Measurements from ENCODE around the gene KIF1A.

Gene KIF1A

DNA sequence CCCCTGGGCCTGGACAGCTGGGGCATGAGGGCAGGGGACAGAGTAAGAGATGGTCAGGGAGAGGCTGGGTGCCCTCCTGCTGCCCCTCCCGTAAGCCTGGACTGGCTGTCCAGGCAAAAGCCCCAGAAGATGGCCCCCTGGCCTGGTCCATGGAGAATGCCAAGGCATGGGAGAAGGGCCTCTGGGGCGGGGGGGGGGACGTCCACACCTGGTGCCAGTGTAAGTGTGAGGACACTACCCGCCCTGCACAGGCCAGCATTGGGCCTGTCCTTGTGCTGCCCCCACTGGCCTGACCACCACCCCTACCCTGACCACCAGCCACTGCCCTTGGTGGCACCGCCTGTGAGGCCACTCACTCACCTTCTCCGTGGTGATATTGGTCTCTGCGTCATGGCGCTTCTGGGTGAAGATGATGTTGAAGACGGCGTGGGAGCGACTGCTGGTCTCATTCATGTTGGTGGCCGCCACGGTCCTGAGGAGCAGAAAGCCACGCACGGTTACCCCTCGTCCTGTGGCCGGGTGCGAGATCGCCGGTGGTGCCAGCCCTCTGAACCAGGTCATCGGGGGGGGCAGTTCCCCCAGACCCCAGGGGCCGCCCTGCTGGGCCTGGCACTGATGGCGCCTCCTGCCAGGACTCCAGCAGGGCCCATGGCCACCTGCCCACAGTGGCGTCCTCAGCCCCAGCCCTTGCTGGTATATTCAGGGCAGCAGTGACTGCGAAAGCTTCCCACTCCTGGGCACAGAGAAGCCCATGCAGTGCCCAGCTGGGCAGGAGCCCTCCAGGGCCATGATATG, 35.2 kb downstream of the KIF1A start:
- TF ChIP-seq EGR1 (IDR thresholded peaks at IDR 0.05) (no peak), TAF1 (IDR thresholded peaks at IDR 0.05; ENCODE audit: low read depth) (no peak), RAD21 (IDR thresholded peaks at IDR 0.05; ENCODE audit: low read depth) (no peak), CEBPB (IDR thresholded peaks at IDR 0.05) (no peak), ZBTB7A (IDR thresholded peaks at IDR 0.05; ENCODE audit: low read depth) (no peak), CREB1 (IDR thresholded peaks at IDR 0.05; ENCODE audit: low read depth) (no peak), TCF12 (IDR thresholded peaks at IDR 0.05; ENCODE audit: low read depth) (no peak), FOXM1 (IDR thresholded peaks at IDR 0.05; ENCODE audit: borderline replicate concordance, low read depth) (no peak), EP300 (IDR thresholded peaks at IDR 0.05; ENCODE audit: borderline replicate concordance) (no peak), YY1 (IDR thresholded peaks at IDR 0.05; ENCODE audit: low read depth) (no peak), TEAD4 (IDR thresholded peaks at IDR 0.05) (no peak), NFIC (IDR thresholded peaks at IDR 0.05) (no peak)
- TF ChIP-seq, protein P1, sequence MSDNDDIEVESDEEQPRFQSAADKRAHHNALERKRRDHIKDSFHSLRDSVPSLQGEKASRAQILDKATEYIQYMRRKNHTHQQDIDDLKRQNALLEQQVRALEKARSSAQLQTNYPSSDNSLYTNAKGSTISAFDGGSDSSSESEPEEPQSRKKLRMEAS (IDR thresholded peaks at IDR 0.05) = no peak
- TF ChIP-seq, protein P2, sequence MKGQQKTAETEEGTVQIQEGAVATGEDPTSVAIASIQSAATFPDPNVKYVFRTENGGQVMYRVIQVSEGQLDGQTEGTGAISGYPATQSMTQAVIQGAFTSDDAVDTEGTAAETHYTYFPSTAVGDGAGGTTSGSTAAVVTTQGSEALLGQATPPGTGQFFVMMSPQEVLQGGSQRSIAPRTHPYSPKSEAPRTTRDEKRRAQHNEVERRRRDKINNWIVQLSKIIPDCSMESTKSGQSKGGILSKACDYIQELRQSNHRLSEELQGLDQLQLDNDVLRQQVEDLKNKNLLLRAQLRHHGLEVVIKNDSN (IDR thresholded peaks at IDR 0.05) = no peak
- TF ChIP-seq, protein P3, sequence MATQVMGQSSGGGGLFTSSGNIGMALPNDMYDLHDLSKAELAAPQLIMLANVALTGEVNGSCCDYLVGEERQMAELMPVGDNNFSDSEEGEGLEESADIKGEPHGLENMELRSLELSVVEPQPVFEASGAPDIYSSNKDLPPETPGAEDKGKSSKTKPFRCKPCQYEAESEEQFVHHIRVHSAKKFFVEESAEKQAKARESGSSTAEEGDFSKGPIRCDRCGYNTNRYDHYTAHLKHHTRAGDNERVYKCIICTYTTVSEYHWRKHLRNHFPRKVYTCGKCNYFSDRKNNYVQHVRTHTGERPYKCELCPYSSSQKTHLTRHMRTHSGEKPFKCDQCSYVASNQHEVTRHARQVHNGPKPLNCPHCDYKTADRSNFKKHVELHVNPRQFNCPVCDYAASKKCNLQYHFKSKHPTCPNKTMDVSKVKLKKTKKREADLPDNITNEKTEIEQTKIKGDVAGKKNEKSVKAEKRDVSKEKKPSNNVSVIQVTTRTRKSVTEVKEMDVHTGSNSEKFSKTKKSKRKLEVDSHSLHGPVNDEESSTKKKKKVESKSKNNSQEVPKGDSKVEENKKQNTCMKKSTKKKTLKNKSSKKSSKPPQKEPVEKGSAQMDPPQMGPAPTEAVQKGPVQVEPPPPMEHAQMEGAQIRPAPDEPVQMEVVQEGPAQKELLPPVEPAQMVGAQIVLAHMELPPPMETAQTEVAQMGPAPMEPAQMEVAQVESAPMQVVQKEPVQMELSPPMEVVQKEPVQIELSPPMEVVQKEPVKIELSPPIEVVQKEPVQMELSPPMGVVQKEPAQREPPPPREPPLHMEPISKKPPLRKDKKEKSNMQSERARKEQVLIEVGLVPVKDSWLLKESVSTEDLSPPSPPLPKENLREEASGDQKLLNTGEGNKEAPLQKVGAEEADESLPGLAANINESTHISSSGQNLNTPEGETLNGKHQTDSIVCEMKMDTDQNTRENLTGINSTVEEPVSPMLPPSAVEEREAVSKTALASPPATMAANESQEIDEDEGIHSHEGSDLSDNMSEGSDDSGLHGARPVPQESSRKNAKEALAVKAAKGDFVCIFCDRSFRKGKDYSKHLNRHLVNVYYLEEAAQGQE (IDR thresholded peaks at IDR 0.05; ENCODE audit: low read depth) = no peak

DNA sequence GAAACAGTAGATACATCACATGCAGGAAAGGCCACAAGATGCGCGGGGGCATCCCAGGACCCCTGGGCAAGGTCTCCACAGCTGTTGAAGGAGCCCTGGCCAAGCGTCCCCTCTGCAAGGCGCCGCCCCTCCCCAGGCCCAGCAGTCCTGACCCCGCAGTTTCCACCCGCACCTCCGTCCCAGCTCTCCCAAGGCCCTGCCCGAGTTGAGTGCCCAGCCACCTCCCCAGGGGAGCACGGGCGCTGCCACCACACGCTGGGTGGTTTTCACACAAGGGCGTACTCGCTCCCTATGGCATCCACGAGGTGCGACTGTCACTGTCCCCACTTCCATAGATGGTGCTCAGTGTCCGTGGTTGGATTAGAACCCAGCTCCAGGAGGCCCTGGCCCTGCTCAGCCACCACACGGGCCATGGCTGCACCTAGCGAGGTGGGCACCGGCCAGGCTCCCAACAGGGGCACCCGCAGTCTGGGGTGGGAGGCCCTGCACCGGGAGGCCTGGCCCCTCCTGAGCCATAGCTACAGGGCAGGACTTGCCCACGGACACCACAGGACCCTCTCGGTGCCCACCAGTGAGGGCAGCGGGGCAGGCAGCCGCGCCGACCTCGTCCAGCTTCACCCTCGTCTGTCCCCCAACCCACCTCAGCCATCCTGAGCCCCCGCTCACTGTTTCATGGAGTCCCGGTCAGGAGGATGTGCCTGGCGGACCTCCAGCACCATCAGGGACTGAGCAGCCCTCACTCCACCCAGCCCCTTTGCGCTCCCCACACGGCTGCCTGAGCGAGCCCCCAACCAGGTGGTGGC, 36.0 kb downstream of the KIF1A start:
- TF ChIP-seq YY1 (IDR thresholded peaks at IDR 0.05; ENCODE audit: low read depth) (no peak), CEBPB (IDR thresholded peaks at IDR 0.05) (no peak), TCF12 (IDR thresholded peaks at IDR 0.05; ENCODE audit: low read depth) (no peak), NFIC (IDR thresholded peaks at IDR 0.05) (no peak)

DNA sequence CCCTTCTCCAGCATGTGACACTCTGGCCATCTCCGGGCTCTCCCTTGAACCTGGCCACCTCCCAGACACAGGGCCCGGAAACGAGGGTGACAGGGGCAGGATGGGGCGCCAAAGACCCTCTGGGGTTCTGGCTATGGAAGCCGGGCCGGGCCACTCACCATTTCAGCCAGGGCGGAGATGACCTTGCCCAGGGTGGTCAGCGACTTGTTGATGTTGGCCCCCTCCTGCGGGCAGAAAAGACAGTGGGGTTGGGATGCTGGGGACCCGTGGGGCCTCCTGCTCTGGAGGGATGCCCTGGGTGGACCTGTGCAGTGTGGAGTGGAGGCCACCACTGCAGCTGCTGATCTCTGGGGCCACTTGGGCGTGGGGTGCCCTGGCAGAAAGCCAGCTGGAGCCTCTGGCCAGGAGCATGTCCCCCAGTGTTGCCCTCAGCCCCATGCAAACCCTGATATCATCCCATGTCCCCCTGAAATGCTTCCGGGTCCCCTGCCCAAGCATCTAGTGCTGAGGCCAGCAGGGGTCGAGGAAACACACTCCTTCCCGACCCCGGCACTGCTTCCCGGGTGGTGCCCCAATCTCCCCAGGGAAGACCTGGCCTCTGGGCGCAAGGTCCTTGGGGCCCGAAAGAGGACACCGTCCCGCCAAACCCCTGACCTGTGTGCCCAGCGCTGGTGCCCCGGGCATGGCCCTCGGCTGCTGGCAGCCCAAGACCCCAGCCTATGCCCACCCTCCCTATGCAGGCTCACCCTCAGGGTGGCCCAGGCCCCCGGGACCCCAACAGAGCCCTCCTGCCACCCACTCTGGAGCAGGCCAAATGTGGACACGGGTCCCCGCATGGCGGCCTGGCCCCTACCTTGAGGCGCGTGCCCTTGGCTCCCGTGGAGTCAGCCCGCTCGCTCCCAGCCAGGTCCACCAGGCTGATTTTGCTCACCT, 36.9 kb downstream of the KIF1A start:
- no peak for TF ChIP-seq ZBTB7A (IDR thresholded peaks at IDR 0.05; ENCODE audit: low read depth)
- no peak for TF ChIP-seq YY1 (IDR thresholded peaks at IDR 0.05; ENCODE audit: low read depth)
- TF ChIP-seq TEAD4 (IDR thresholded peaks at IDR 0.05) = no peak

DNA sequence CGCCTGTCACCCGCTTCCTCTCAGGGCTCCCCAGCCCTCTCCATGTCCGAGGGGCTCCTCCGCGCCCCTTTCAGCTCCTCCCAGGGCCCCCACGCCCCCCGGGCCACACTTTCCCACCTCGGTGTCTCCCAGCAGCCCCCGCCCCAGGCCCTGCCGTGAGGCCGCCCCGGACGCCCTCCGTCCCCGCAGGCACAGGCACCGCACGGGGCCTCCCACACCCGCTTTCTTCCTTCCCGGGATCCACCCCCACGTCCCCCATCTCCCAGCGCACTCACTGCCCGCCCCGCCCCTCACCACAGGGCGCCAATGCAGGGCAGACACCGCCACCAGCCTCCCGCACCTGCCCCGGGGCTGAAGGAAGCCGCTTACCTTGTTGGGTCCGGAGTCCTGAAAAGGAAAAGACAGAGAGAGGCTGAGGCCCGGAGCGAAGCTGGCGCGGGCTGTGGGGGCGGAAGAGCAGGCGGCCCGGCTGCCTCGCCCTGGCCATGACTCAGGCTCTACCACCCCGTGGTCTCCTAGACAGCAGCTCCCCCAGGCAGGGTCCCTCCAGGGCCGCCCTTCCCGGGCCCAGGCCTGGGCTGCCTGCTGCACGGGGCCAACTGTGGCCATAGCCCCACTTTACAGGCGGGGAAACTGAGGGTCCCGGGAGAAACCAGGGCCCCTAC, 37.7 kb downstream of the KIF1A start:
- TF ChIP-seq EGR1 (IDR thresholded peaks at IDR 0.05) (no peak), YY1 (IDR thresholded peaks at IDR 0.05; ENCODE audit: low read depth) (no peak), FOXM1 (IDR thresholded peaks at IDR 0.05; ENCODE audit: borderline replicate concordance, low read depth) (no peak), TCF12 (IDR thresholded peaks at IDR 0.05; ENCODE audit: low read depth) (no peak), CEBPB (IDR thresholded peaks at IDR 0.05) (no peak)
- TF ChIP-seq, protein P3 (IDR thresholded peaks at IDR 0.05; ENCODE audit: low read depth) = no peak

DNA sequence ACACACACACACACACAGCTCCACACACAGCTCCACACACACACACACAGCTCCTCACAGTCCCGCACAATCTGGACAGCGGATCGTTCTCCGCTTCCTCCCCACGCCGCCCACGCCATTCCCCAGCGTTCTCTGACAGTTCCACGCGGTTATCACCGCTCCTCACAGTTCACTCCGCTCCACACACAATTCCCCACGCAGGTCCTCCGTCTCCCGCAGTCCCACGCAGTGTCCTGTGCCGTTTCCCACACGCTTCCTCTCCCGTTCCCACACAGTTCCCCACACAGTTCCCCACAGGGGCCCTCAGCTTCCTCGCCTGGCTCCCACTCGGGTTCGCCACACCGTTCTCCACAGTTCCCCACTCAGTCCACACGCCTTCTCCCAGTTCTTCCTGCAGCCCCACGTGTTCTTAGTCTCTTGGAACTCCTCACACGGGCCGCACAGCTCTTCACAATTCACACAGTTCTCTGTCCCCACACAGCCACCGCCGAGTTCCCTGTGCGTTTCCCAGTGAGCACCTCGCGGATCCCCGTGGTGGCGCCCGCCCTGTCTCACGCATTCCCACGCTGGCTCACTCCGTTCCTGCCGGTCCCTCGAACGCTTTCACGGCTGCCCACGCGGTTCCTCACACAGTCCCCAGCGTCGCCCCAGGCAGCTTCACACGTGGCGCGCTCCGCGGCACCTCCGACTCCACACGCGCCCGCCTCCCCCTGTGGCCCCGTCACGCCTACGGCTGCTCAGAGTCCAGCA, 38.4 kb downstream of the KIF1A start:
- no peak for TF ChIP-seq ZBTB7A (IDR thresholded peaks at IDR 0.05; ENCODE audit: low read depth)
- TF ChIP-seq, protein P2 (IDR thresholded peaks at IDR 0.05) = no peak
- TF ChIP-seq TEAD4 (IDR thresholded peaks at IDR 0.05) = no peak
- TF ChIP-seq CEBPB (IDR thresholded peaks at IDR 0.05) = no peak
- TF ChIP-seq NFIC (IDR thresholded peaks at IDR 0.05) = no peak
- no peak for TF ChIP-seq RAD21 (IDR thresholded peaks at IDR 0.05; ENCODE audit: low read depth)
- TF ChIP-seq CREB1 (IDR thresholded peaks at IDR 0.05; ENCODE audit: low read depth) = no peak
- no peak for TF ChIP-seq TCF12 (IDR thresholded peaks at IDR 0.05; ENCODE audit: low read depth)
- no peak for TF ChIP-seq EGR1 (IDR thresholded peaks at IDR 0.05)
- no peak for TF ChIP-seq EP300 (IDR thresholded peaks at IDR 0.05; ENCODE audit: borderline replicate concordance)
- no peak for TF ChIP-seq FOXM1 (IDR thresholded peaks at IDR 0.05; ENCODE audit: borderline replicate concordance, low read depth)
- no peak for TF ChIP-seq TAF1 (IDR thresholded peaks at IDR 0.05; ENCODE audit: low read depth)
- TF ChIP-seq, protein P3 (IDR thresholded peaks at IDR 0.05; ENCODE audit: low read depth) = no peak
- TF ChIP-seq, protein P1 (IDR thresholded peaks at IDR 0.05) = no peak
- no peak for TF ChIP-seq YY1 (IDR thresholded peaks at IDR 0.05; ENCODE audit: low read depth)

Measured in Ishikawa (cell line).